HG03354 (cell line): ENCODE measurements around the gene UNC5C.
"Not testable (repeated sequence)": the region's sequence is repeated elsewhere in the genome, so short reads cannot be mapped to it uniquely, and the experiment has no call there.

ENCODE experiments used
- ATAC-seq: cut with Tn5 transposase; IDR thresholded peaks from one replicate; pipeline ENCODE4 v1.9.1; 2021; ENCODE audit warnings: mild to moderate bottlenecking; ENCODE audit not compliant: unreplicated experiment, poor library complexity, severe bottlenecking

The UNC5C gene

GRCh38 chr4:95204267-95204844, 344.4 kb downstream of the UNC5C start:
- no peak for ATAC-seq

GRCh38 chr4:95198961-95199360, 349.8 kb downstream of the UNC5C start:
- no peak for ATAC-seq

GRCh38 chr4:95197353-95197752, 351.4 kb downstream of the UNC5C start:
- ATAC-seq, result no peak

GRCh38 chr4:95193391-95194224, 355.2 kb downstream of the UNC5C start:
- no peak for ATAC-seq

- no peak for ATAC-seq
These were observed 357.2 kb downstream of the UNC5C start for GRCh38 chr4:95191537-95191936.

- no peak for ATAC-seq
These were observed 357.9 kb downstream of the UNC5C start for GRCh38 chr4:95190751-95191436.

- ATAC-seq, result no peak
These were observed 359.9 kb downstream of the UNC5C start for GRCh38 chr4:95188701-95189370.

- no peak for ATAC-seq
These were observed 362.1 kb downstream of the UNC5C start for GRCh38 chr4:95186666-95187065.

GRCh38 chr4:95183656-95184408, 364.9 kb downstream of the UNC5C start:
- no peak for ATAC-seq

- ATAC-seq, result no peak
These were observed 366.8 kb downstream of the UNC5C start for GRCh38 chr4:95181996-95182306.

- no peak for ATAC-seq
These were observed 367.4 kb downstream of the UNC5C start for GRCh38 chr4:95181243-95181995.

- no peak for ATAC-seq
These were observed 368.1 kb downstream of the UNC5C start for GRCh38 chr4:95180531-95181242.

GRCh38 chr4:95178938-95179337, 369.8 kb downstream of the UNC5C start:
- ATAC-seq, result no peak

GRCh38 chr4:95171377-95171776, 377.4 kb downstream of the UNC5C start:
- ATAC-seq, result not testable (repeated sequence)

GRCh38 chr4:95170176-95170575, 378.6 kb downstream of the UNC5C start:
- no peak for ATAC-seq

GRCh38 chr4:95167805-95168204, 381.0 kb downstream of the UNC5C start:
- no peak for ATAC-seq

- peak; percentile 88 for ATAC-seq
These were observed 382.7 kb downstream of the UNC5C start for GRCh38 chr4:95165926-95166524.

GRCh38 chr4:95162867-95163266, 385.9 kb downstream of the UNC5C start:
- ATAC-seq, result no peak
